HFFc6 (cell line): ENCODE data around the gene FBLN2. TPM values are rescaled to one million over a fixed set of nuclear protein-coding genes. Genes with fewer than 3 reads are reported as not detected.
A peak's percentile ranks its signal among the peaks of the same experiment; 100 is the strongest.

Source experiments
- DNase-seq: peaks from one replicate; pipeline ENCODE4 v3.0.0-alpha.2; 2018
- H3K27ac Mint-ChIP-seq: 2 replicates; pipeline ENCODE4 v1.8.0; 2020; ENCODE audit warnings: mild to moderate bottlenecking, mixed read lengths
- H3K27me3 Mint-ChIP-seq: 2 replicates; pipeline ENCODE4 v1.8.0; 2021; ENCODE audit warnings: mild to moderate bottlenecking, moderate library complexity, mixed read lengths; ENCODE audit not compliant: insufficient read depth
- H3K36me3 Mint-ChIP-seq: 2 replicates; pipeline ENCODE4 v1.8.0; 2021; ENCODE audit warnings: low read depth, mixed read lengths
- H3K4me1 Mint-ChIP-seq: 2 replicates; pipeline ENCODE4 v1.8.0; 2020; ENCODE audit warnings: low read depth, mixed read lengths
- H3K4me3 Mint-ChIP-seq: 2 replicates; pipeline ENCODE4 v1.8.0; 2020; ENCODE audit warnings: mild to moderate bottlenecking, moderate library complexity, mixed read lengths
- H3K9me3 Mint-ChIP-seq: 2 replicates; pipeline ENCODE4 v1.8.0; 2020; ENCODE audit warnings: mild to moderate bottlenecking, mixed read lengths
- CTCF ChIP-seq: fragments of 200-600 bp; sonication (generic); IDR thresholded peaks from 2 replicates; pipeline ENCODE4 v1.5.0; 2021; ENCODE audit warnings: antibody characterized with exemption, mild to moderate bottlenecking
- total RNA-seq, 6 experiments: library from RNA; stranded (reverse); fragmentation: NEBNext Ultra II Directional; extraction: Animal tissue kit (Norgen Biotek cat#: 25700); gene quantifications; 2 replicates in 1 of 6; 3 replicates in 5 of 6; pipeline ENCODE4 v1.2.3, GENCODE V29; 2021

The FBLN2 gene
- total RNA-seq, 6 experiments from 2014 or later = 55.7 to 84.5 (median 69.4) TPM

- peaks cover 38% of the 10 kb centered on the region for H3K4me1 Mint-ChIP-seq
- H3K9me3 Mint-ChIP-seq = no peaks in the 10 kb centered on the region
- peak overlapping the region; percentile 66 for H3K27ac Mint-ChIP-seq
- no peak for DNase-seq
- TF ChIP-seq CTCF = no peak
- peaks cover 1% of the 10 kb centered on the region; the same call in 1 of the 2 replicates for H3K27me3 Mint-ChIP-seq
- no peaks in the 10 kb centered on the region for H3K36me3 Mint-ChIP-seq
- no peak overlapping the region for H3K4me3 Mint-ChIP-seq
Observed at GRCh38 chr3:13506680-13507079, 42.2 kb upstream of the FBLN2 start.

GRCh38 chr3:13507247-13507569 is 41.7 kb upstream of the FBLN2 start:
- H3K9me3 Mint-ChIP-seq = no peaks in the 10 kb centered on the region
- no peak for TF ChIP-seq CTCF
- peaks cover 1% of the 10 kb centered on the region; the same call in 1 of the 2 replicates for H3K27me3 Mint-ChIP-seq
- no peak for DNase-seq
- H3K27ac Mint-ChIP-seq = peak overlapping the region; percentile 66
- H3K36me3 Mint-ChIP-seq = no peaks in the 10 kb centered on the region
- no peak overlapping the region for H3K4me3 Mint-ChIP-seq
- H3K4me1 Mint-ChIP-seq = peaks cover 38% of the 10 kb centered on the region

- peak; percentile 47 for DNase-seq
- TF ChIP-seq CTCF = no peak
- peaks cover 1% of the 10 kb centered on the region; the same call in 1 of the 2 replicates for H3K27me3 Mint-ChIP-seq
- H3K36me3 Mint-ChIP-seq = no peaks in the 10 kb centered on the region
- H3K9me3 Mint-ChIP-seq = no peaks in the 10 kb centered on the region
- no peak overlapping the region for H3K4me3 Mint-ChIP-seq
- peaks cover 38% of the 10 kb centered on the region for H3K4me1 Mint-ChIP-seq
- peak overlapping the region; percentile 66 for H3K27ac Mint-ChIP-seq
Observed at GRCh38 chr3:13507570-13508339, 41.2 kb upstream of the FBLN2 start.

GRCh38 chr3:13508496-13508895 is 40.4 kb upstream of the FBLN2 start:
- Mint-ChIP-seq H3K9me3 (no peaks in the 10 kb centered on the region), H3K27ac (no peak overlapping the region), H3K4me3 (no peak overlapping the region), H3K4me1 (peaks cover 40% of the 10 kb centered on the region), H3K36me3 (no peaks in the 10 kb centered on the region), H3K27me3 (peaks cover 1% of the 10 kb centered on the region; the same call in 1 of the 2 replicates)
- no peak for DNase-seq
- no peak for TF ChIP-seq CTCF

GRCh38 chr3:13509059-13509815 is 39.7 kb upstream of the FBLN2 start:
- no peak for TF ChIP-seq CTCF
- Mint-ChIP-seq H3K27me3 (peaks cover 1% of the 10 kb centered on the region; the same call in 1 of the 2 replicates), H3K27ac (no peak overlapping the region), H3K4me3 (no peak overlapping the region), H3K4me1 (peaks cover 40% of the 10 kb centered on the region), H3K9me3 (no peaks in the 10 kb centered on the region), H3K36me3 (no peaks in the 10 kb centered on the region)
- DNase-seq = no peak
